B cell (primary cell): ENCODE measurements around the gene SPOCK1. TPM values are rescaled to one million over a fixed set of nuclear protein-coding genes. Genes with fewer than 3 reads are reported as not detected.

ENCODE experiments used
- ATAC-seq: fragments of 200-7000 bp; cut with Tn5 transposase; one replicate; pipeline ENCODE4 v1.10.0; 2021; ENCODE audit warnings: low read depth, mild to moderate bottlenecking, moderate number of reproducible peaks, moderate library complexity
- CTCF ChIA-PET: fragments of 350-600 bp; sonication (Branson Sonifier 250); formaldehyde crosslinking; loops from one replicate; lab custom pipeline; 2021; ENCODE audit warnings: antibody characterized with exemption, inconsistent platforms; lab: Charles Lee
- POLR2A ChIA-PET: fragments of 350-600 bp; sonication (Branson Sonifier 250); formaldehyde crosslinking; loops from one replicate; lab custom pipeline; 2021; ENCODE audit warnings: antibody characterized with exemption; lab: Charles Lee
- DNase-seq: peaks from one replicate; pipeline ENCODE4 v3.0.0; 2013
- H2AFZ ChIP-seq: 2 replicates; pipeline ENCODE4 v1.6.1; 2012; ENCODE audit warnings: mild to moderate bottlenecking, low read depth, low read length; ENCODE audit not compliant: insufficient read depth, poor library complexity, severe bottlenecking
- H3K27ac ChIP-seq, 2 donors: 1 replicate in 1 of 2; 2 replicates in 1 of 2; pipeline ENCODE4 v1.5.1; 2012 to 2013; ENCODE audit warnings: low read length in 2 of 2, mild to moderate bottlenecking in 2 of 2, moderate library complexity in 1 of 2
- H3K27me3 ChIP-seq, 4 experiments: fragments of 200-600 bp in 1 of 4; sonication (generic) in 1 of 4; replicated peaks in 1 of 4; 1 replicate in 2 of 4; 2 replicates in 2 of 4; pipeline versions ENCODE4 v1.6.1 to v1.7.0; 2013 to 2016; ENCODE audit warnings: low read length in 3 of 4, mild to moderate bottlenecking in 2 of 4, mixed read lengths in 1 of 4, moderate library complexity in 1 of 4; ENCODE audit not compliant: insufficient read depth in 4 of 4, control insufficient read depth in 3 of 4; ENCODE audit errors: control extremely low read depth in 1 of 4
- H3K36me3 ChIP-seq, 2 experiments: replicated peaks in 1 of 2; 1 replicate in 1 of 2; 2 replicates in 1 of 2; pipeline versions ENCODE4 v1.6.1 to v1.7.1; 2013; ENCODE audit warnings: low read length in 1 of 2; ENCODE audit not compliant: insufficient read depth in 2 of 2, control insufficient read depth in 1 of 2; ENCODE audit errors: control extremely low read depth in 1 of 2, extremely low read depth in 1 of 2
- H3K4me1 ChIP-seq, 2 donors: fragments of 200-600 bp in 1 of 2; sonication (generic) in 1 of 2; 1 replicate in 1 of 2; 2 replicates in 1 of 2; pipeline versions ENCODE4 v1.5.1 to v1.6.1; 2013 to 2017; ENCODE audit warnings: low read length in 2 of 2; ENCODE audit not compliant: control insufficient read depth in 2 of 2, insufficient read depth in 2 of 2
- H3K4me2 ChIP-seq: replicated peaks from 2 replicates; pipeline ENCODE3; 2012; ENCODE audit warnings: mild to moderate bottlenecking, low read depth, low read length; ENCODE audit not compliant: poor library complexity, severe bottlenecking
- H3K4me3 ChIP-seq, 5 experiments: fragments of 200-600 bp in 1 of 5; sonication (generic) in 1 of 5; 1 replicate in 3 of 5; 2 replicates in 2 of 5; pipeline versions ENCODE4 v1.5.1 to v1.7.0; 2011 to 2016; ENCODE audit warnings: low read length in 4 of 5, mild to moderate bottlenecking in 4 of 5, low read depth in 2 of 5, control low read depth in 1 of 5, moderate library complexity in 1 of 5; ENCODE audit not compliant: insufficient read depth in 1 of 5; ENCODE audit errors: control extremely low read depth in 1 of 5, extremely low read depth in 1 of 5
- H3K79me2 ChIP-seq: fragments of 200-600 bp; sonication (generic); one replicate; pipeline ENCODE4 v1.6.0; 2016; ENCODE audit warnings: low read length; ENCODE audit not compliant: control insufficient read depth, insufficient read depth
- H3K9ac ChIP-seq: fragments of 200-600 bp; sonication (generic); 2 replicates; pipeline ENCODE4 v1.6.1; 2017; ENCODE audit warnings: mild to moderate bottlenecking, low read length, moderate library complexity
- H3K9me3 ChIP-seq, 3 donors: one replicate each; pipeline versions ENCODE4 v1.6.1 to v1.7.1; 2013; ENCODE audit warnings: low read length in 2 of 3; ENCODE audit not compliant: control insufficient read depth in 2 of 3, insufficient read depth in 1 of 3; ENCODE audit errors: control extremely low read depth in 1 of 3
- H4K20me1 ChIP-seq: 2 replicates; pipeline ENCODE4 v1.6.0; 2012; ENCODE audit warnings: mild to moderate bottlenecking, low read length; ENCODE audit not compliant: insufficient read depth, control insufficient read depth, poor library complexity, severe bottlenecking
- H3K27ac Mint-ChIP-seq: one replicate; pipeline ENCODE4 v1.8.0; 2021; ENCODE audit warnings: mixed read lengths
- H3K27me3 Mint-ChIP-seq: one replicate; pipeline ENCODE4 v1.8.0; 2021; ENCODE audit warnings: mixed read lengths
- H3K4me1 Mint-ChIP-seq: one replicate; pipeline ENCODE4 v1.8.0; 2021; ENCODE audit warnings: mixed read lengths
- H3K4me3 Mint-ChIP-seq: one replicate; pipeline ENCODE4 v1.8.0; 2021; ENCODE audit warnings: mixed read lengths
- H3K9me3 Mint-ChIP-seq: one replicate; pipeline ENCODE4 v1.8.0; 2022; ENCODE audit warnings: mixed read lengths; ENCODE audit not compliant: insufficient read depth
- CTCF ChIP-seq: fragments of 200-600 bp; IDR thresholded peaks from one replicate; pipeline ENCODE4 v1.8.0; 2022; ENCODE audit warnings: antibody characterized with exemption, mild to moderate bottlenecking
- EZH2 ChIP-seq: IDR thresholded peaks from 2 replicates; pipeline ENCODE4 v1.6.1; 2012; ENCODE audit warnings: borderline replicate concordance, low read depth, mild to moderate bottlenecking, moderate library complexity, low read length; ENCODE audit not compliant: insufficient read depth, poor library complexity, severe bottlenecking
- WGBS: methylation state at CpG from one replicate; pipeline ENCODE4 v1.1.5; 2013; ENCODE audit warnings: missing lambda C conversion rate; ENCODE audit not compliant: insufficient coverage; 5-methylcytosine and 5-hydroxymethylcytosine counted together
- intact Hi-C: fragments of 100-400 bp; cut with micrococcal nuclease; formaldehyde crosslinking; loops from one replicate; pipeline ENCODE4 v1.10.0; 2022
- polyA plus RNA-seq: library from polyadenylated mRNA; depleted of rRNA; stranded (reverse); fragments of >200 nt; gene quantifications from 2 replicates; pipeline ENCODE4 v1.2.3, GENCODE V29; 2012
- total RNA-seq, 2 donors: library from RNA; stranded (reverse); fragments of 120-200 nt in 1 of 2; gene quantifications; 1 replicate in 1 of 2; 2 replicates in 1 of 2; pipeline versions ENCODE4 v1.2.3 to v1.2.4, GENCODE V29; 2013 to 2022

SPOCK1 gene
- total and polyA plus RNA-seq, 2 donors (not counting 1 experiment from before 2014, with no cell fraction given) = not detected

GRCh38 chr5:137027758-137028157 lies 471.4 kb downstream of the SPOCK1 start:
- no peak for ATAC-seq
- DNase-seq = no peak
- H3K9me3 Mint-ChIP-seq = no peaks in the 10 kb centered on the region
- no peaks in the 10 kb centered on the region for H4K20me1 ChIP-seq
- no peaks in the 10 kb centered on the region for H3K4me1 ChIP-seq
- POLR2A ChIA-PET = no interaction called here
- no peak overlapping the region for H3K9ac ChIP-seq
- no peak overlapping the region for H3K4me2 ChIP-seq
- no CpG with 5 or more reads among the region's 1 CpG for WGBS
- no peak overlapping the region for H2AFZ ChIP-seq
- H3K27me3 ChIP-seq = peaks cover 0 to 4% (median 0%) of the 10 kb centered on the region in 4 experiments
- no peak overlapping the region for H3K4me3 ChIP-seq
- H3K27me3 Mint-ChIP-seq = no peaks in the 10 kb centered on the region
- intact Hi-C loops = loop anchor here (5.0 kb wide), 1 partner anchor 575 kb away; no protein-coding TSS in a partner anchor
- H3K36me3 ChIP-seq = no peaks in the 10 kb centered on the region
- CTCF ChIA-PET = no interaction called here
- peaks cover 2% of the 10 kb centered on the region for H3K4me1 Mint-ChIP-seq
- H3K27ac ChIP-seq = no peak overlapping the region
- H3K4me3 Mint-ChIP-seq = no peak overlapping the region
- TF ChIP-seq CTCF (no peak), EZH2 (no peak)
- H3K79me2 ChIP-seq = no peaks in the 10 kb centered on the region
- H3K9me3 ChIP-seq = no peaks in the 10 kb centered on the region
- no peak overlapping the region for H3K27ac Mint-ChIP-seq

- no peak overlapping the region for H3K4me3 Mint-ChIP-seq
- H3K27me3 Mint-ChIP-seq = no peaks in the 10 kb centered on the region
- Histone ChIP-seq H3K4me2 (no peak overlapping the region), H3K4me1 (no peaks in the 10 kb centered on the region), H3K79me2 (no peaks in the 10 kb centered on the region), H3K27me3 (peaks cover 0 to 4% (median 0%) of the 10 kb centered on the region in 4 experiments), H2AFZ (no peak overlapping the region), H3K36me3 (no peaks in the 10 kb centered on the region), H3K27ac (no peak overlapping the region), H3K9ac (no peak overlapping the region), H4K20me1 (no peaks in the 10 kb centered on the region), H3K9me3 (no peaks in the 10 kb centered on the region), H3K4me3 (no peak overlapping the region)
- DNase-seq (no peak), ATAC-seq (no peak)
- TF ChIP-seq CTCF = no peak
- no peak for TF ChIP-seq EZH2
- no peak overlapping the region for H3K27ac Mint-ChIP-seq
- intact Hi-C loops = loop anchor here (5.0 kb wide), 1 partner anchor 574 kb away; no protein-coding TSS in a partner anchor
- H3K4me1 Mint-ChIP-seq = peaks cover 2% of the 10 kb centered on the region
- H3K9me3 Mint-ChIP-seq = no peaks in the 10 kb centered on the region
- WGBS = 100% methylated on average over 2 of the region's 2 CpGs
- ChIA-PET CTCF (no interaction called here), POLR2A (no interaction called here)
These were observed 472.8 kb downstream of the SPOCK1 start for GRCh38 chr5:137026296-137026695.
